Measurements from ENCODE around the gene CTBP2. TPM values are rescaled to one million over a fixed set of nuclear protein-coding genes. Genes with fewer than 3 reads are reported as not detected.

CTBP2 gene
- total RNA-seq, 1 donor from 2014 or later, result 55.2 TPM

DNA sequence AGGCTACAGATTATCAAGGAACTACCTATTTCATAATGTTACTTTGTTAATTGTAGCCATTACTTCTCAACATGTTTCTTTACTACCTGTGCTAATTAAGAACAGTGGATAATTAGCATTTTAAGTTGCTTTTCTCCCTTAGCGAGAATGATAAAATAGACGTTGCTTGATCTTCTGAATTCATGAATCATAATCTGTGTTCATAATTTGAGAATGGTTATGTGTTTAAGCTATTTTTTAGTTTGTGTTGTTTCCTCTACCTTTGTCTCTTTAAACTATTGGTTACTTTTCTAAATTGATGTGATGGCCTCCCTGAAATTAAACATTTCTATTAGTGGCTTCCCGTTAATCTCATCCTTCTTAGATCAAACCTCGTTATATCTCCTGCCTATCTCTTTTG lies 218.5 kb downstream of the CTBP2 start, which contains the start of gene ZRANB1:
Gene ZRANB1 (plus strand): TSS at position 301 of the 400 bp plus-strand sequence. CDS start 371 bp downstream, outside the sequence.
- no peak within 1 kb of the TSS for H3K4me2 ChIP-seq
- H3K36me3 Mint-ChIP-seq, result peaks cover 11% of the 10 kb centered on the region
- no peaks in the 10 kb centered on the region for H3K27me3 ChIP-seq
- no peaks in the 10 kb centered on the region for H3K27me3 Mint-ChIP-seq (ENCODE audit: insufficient read depth, low read depth)
- TF ChIP-seq EZH2 (IDR thresholded peaks at IDR 0.05) (no peak), EZH2phosphoT487 (IDR thresholded peaks at IDR 0.05) (no peak), CTCF (IDR thresholded peaks at IDR 0.05) (no peak)
- no peak within 1 kb of the TSS for H3K4me3 Mint-ChIP-seq
- no peak within 1 kb of the TSS for H2AFZ ChIP-seq (replicated peaks)
- H3K27ac ChIP-seq, result no peak within 1 kb of the TSS
- peaks cover 89% of the 10 kb centered on the region for H4K20me1 ChIP-seq (ENCODE audit: low read depth)
- H3K27ac Mint-ChIP-seq, result no peak within 1 kb of the TSS
- H3K9me3 ChIP-seq (ENCODE audit: low read depth), result no peaks in the 10 kb centered on the region
- no peaks in the 10 kb centered on the region for H3K4me1 ChIP-seq
- H3K36me3 ChIP-seq, result no peaks in the 10 kb centered on the region
- no peaks in the 10 kb centered on the region for H3K9me3 Mint-ChIP-seq
- no peaks in the 10 kb centered on the region for H3F3A ChIP-seq (ENCODE audit: low read depth)
- H3K4me3 ChIP-seq, result no peak within 1 kb of the TSS
- H3K9ac ChIP-seq, result no peak within 1 kb of the TSS
- DNase-seq (ENCODE audit: low spot score), result no peak
- peaks cover 11% of the 10 kb centered on the region for H3K4me1 Mint-ChIP-seq
- H3K79me2 ChIP-seq (ENCODE audit: low read depth), result peaks cover 100% of the 10 kb centered on the region

DNA sequence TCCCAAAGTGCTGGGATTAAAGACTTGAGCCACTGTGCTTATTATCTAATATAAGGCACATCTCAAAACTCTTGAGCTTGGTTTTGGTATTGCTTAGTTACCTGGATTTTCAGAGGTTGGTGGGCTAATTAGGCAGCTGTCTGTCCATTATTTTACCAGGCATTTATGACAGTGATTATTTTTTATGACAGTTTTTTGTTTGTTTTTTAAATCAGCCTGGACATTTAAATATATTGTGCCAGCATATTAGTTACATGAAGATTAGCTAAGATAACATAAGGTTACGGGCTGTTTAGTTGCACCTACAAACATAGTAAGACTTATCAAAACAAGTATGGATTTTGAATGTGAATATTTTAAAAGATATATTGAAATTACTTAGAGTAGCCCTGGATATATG lies 221.1 kb downstream of the CTBP2 start:
- no peaks in the 10 kb centered on the region for H3F3A ChIP-seq (ENCODE audit: low read depth)
- H3K36me3 ChIP-seq, result no peaks in the 10 kb centered on the region
- peaks cover 7% of the 10 kb centered on the region for H3K36me3 Mint-ChIP-seq
- no peaks in the 10 kb centered on the region for H3K9me3 Mint-ChIP-seq
- no peak overlapping the region for H2AFZ ChIP-seq (replicated peaks)
- no peak overlapping the region for H3K27ac Mint-ChIP-seq
- H3K79me2 ChIP-seq (ENCODE audit: low read depth), result peaks cover 100% of the 10 kb centered on the region
- no peak for TF ChIP-seq EZH2 (IDR thresholded peaks at IDR 0.05)
- TF ChIP-seq EZH2phosphoT487 (IDR thresholded peaks at IDR 0.05), result no peak
- no peak for TF ChIP-seq CTCF (IDR thresholded peaks at IDR 0.05)
- no peak overlapping the region for H3K4me2 ChIP-seq
- no peaks in the 10 kb centered on the region for H3K27me3 Mint-ChIP-seq (ENCODE audit: insufficient read depth, low read depth)
- H3K27me3 ChIP-seq, result no peaks in the 10 kb centered on the region
- no peak overlapping the region for H3K4me3 ChIP-seq
- no peaks in the 10 kb centered on the region for H3K9me3 ChIP-seq (ENCODE audit: low read depth)
- H4K20me1 ChIP-seq (ENCODE audit: low read depth), result peaks cover 82% of the 10 kb centered on the region
- H3K4me3 Mint-ChIP-seq, result no peak overlapping the region
- peaks cover 10% of the 10 kb centered on the region for H3K4me1 Mint-ChIP-seq
- H3K4me1 ChIP-seq, result no peaks in the 10 kb centered on the region
- H3K9ac ChIP-seq, result no peak overlapping the region
- no peak overlapping the region for H3K27ac ChIP-seq
- DNase-seq (ENCODE audit: low spot score), result no peak

DNA sequence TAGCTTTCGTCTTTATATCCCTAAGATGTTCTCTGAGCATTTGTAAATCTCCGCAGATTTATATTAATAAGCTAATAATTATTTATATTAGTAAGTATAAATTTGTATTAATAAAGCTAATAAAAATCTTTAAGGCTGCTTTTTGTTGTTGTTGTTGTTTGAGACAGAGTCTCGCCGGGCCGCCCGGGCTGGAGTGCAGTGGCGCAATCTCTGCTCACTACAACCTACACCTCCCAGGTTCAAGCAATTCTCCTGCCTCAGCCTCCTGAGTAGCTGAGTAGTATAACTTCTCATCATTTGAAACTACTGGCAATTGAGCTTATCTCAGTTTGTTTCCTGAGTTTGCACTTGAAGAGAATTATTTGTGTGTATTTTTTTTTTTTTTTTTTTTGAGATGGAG lies 223.6 kb downstream of the CTBP2 start:
- H3K27ac Mint-ChIP-seq, result no peak overlapping the region
- Histone ChIP-seq H3K36me3 (no peaks in the 10 kb centered on the region), H3K9me3 (ENCODE audit: low read depth) (no peaks in the 10 kb centered on the region), H3K27ac (no peak overlapping the region), H3K4me2 (no peak overlapping the region), H3F3A (ENCODE audit: low read depth) (no peaks in the 10 kb centered on the region), H3K4me3 (no peak overlapping the region), H2AFZ (replicated peaks) (no peak overlapping the region), H3K9ac (no peak overlapping the region), H3K27me3 (no peaks in the 10 kb centered on the region), H3K79me2 (ENCODE audit: low read depth) (peaks cover 100% of the 10 kb centered on the region), H4K20me1 (ENCODE audit: low read depth) (peaks cover 69% of the 10 kb centered on the region), H3K4me1 (no peaks in the 10 kb centered on the region)
- H3K4me1 Mint-ChIP-seq, result peaks cover 3% of the 10 kb centered on the region
- TF ChIP-seq CTCF (IDR thresholded peaks at IDR 0.05) (no peak), EZH2 (IDR thresholded peaks at IDR 0.05) (no peak), EZH2phosphoT487 (IDR thresholded peaks at IDR 0.05) (no peak)
- DNase-seq (ENCODE audit: low spot score), result no peak
- no peak overlapping the region for H3K4me3 Mint-ChIP-seq
- no peaks in the 10 kb centered on the region for H3K27me3 Mint-ChIP-seq (ENCODE audit: insufficient read depth, low read depth)
- H3K9me3 Mint-ChIP-seq, result peaks cover 10% of the 10 kb centered on the region
- H3K36me3 Mint-ChIP-seq, result peaks cover 14% of the 10 kb centered on the region

Data from neural progenitor cell (in vitro differentiated cells).